IPS-18a (cell line): ENCODE results near the gene XCL1.
"Not testable (repeated sequence)": the region's sequence is repeated elsewhere in the genome, so short reads cannot be mapped to it uniquely, and the experiment has no call there.

Experiments
- H3K27ac ChIP-seq: one replicate; pipeline ENCODE4 v1.5.1; 2013; ENCODE audit warnings: low read length
- H3K27me3 ChIP-seq: one replicate; pipeline ENCODE4 v1.6.1; 2013; ENCODE audit warnings: mild to moderate bottlenecking, low read length; ENCODE audit not compliant: control insufficient read depth, insufficient read depth
- H3K36me3 ChIP-seq: one replicate; pipeline ENCODE4 v1.6.1; 2013; ENCODE audit warnings: low read depth, low read length; ENCODE audit not compliant: control insufficient read depth
- H3K4me1 ChIP-seq: one replicate; pipeline ENCODE4 v1.6.1; 2013; ENCODE audit warnings: low read depth, low read length; ENCODE audit not compliant: control insufficient read depth
- H3K4me3 ChIP-seq: one replicate; pipeline ENCODE4 v1.5.1; 2013; ENCODE audit warnings: low read length
- H3K9ac ChIP-seq: one replicate; pipeline ENCODE4 v1.6.1; 2013; ENCODE audit warnings: mild to moderate bottlenecking, low read length, moderate library complexity
- H3K9me3 ChIP-seq: one replicate; pipeline ENCODE4 v1.6.1; 2013; ENCODE audit warnings: low read depth, low read length; ENCODE audit not compliant: control insufficient read depth

XCL1 gene

DNA sequence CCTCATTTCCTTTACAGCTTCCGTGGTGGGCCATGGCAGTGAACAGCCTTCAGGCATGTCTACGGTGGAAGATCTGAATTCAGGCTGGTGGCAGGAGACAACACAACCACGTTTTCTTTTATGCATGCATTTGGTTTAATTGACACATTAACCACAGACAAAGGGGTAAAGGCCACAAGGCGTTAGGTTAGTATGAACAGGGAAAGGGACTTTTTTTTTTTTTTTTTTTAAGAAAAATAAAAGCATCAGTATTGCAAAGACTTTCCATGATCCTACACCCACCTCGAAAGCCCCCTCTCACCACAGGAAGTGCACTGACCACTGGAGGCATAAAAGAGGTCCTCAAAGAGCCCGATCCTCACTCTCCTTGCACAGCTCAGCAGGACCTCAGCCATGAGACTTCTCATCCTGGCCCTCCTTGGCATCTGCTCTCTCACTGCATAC is at the start of gene XCL1:
TSS of gene XCL1 (plus strand) at position 361 of the 444 bp plus-strand sequence. CDS start at position 394, 33 bp downstream.
- H3K27ac ChIP-seq, H3K27me3 ChIP-seq, H3K4me1 ChIP-seq, H3K4me3 ChIP-seq, H3K9me3 ChIP-seq, H3K36me3 ChIP-seq, H3K9ac ChIP-seq: not testable (repeated sequence)

- Histone ChIP-seq H3K4me3 (no peak overlapping the region), H3K27ac (no peak overlapping the region), H3K27me3 (no peaks in the 10 kb centered on the region), H3K4me1 (no peaks in the 10 kb centered on the region), H3K36me3 (no peaks in the 10 kb centered on the region), H3K9me3 (no peaks in the 10 kb centered on the region), H3K9ac (no peak overlapping the region)
These were observed 46.9 kb upstream of the XCL1 start for GRCh38 chr1:168529518-168529917.

DNA sequence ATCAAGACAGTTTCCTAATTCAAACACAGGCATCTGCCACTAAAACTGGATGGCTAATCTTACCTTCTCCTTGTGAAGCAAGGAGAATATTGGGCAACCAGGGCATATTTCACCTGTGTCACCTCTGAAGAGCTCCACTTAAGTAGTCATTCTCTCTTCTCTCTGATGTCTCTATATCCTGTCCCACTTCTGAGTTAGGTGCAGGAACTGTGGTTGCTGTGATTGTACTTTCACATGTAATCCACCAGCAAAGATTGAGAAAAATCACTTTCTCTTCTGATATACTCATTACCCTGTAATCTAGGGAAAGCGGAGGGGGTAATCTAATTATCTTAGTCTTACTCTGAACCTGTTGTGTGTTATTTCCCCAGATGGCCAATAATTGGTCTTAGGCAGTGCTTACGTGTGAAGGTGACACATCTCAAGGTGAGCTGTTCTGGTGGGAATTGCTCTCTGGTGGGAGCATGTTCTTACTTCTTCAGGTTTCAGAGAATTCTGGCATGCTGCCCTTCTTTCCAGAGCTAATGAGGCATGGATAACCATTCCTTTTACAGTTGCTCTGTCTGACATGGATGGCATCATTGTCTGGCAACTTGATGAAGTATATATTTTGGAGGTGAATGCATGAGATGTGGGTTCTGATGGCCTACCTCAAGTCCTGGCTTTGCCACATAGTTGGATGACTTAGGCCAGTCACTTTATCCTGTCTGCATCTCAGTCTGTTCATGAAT is 44.6 kb upstream of the XCL1 start:
- Histone ChIP-seq H3K27me3 (no peaks in the 10 kb centered on the region), H3K27ac (no peak overlapping the region), H3K4me3 (no peak overlapping the region), H3K9ac (no peak overlapping the region), H3K4me1 (no peaks in the 10 kb centered on the region), H3K36me3 (no peaks in the 10 kb centered on the region), H3K9me3 (no peaks in the 10 kb centered on the region)

DNA sequence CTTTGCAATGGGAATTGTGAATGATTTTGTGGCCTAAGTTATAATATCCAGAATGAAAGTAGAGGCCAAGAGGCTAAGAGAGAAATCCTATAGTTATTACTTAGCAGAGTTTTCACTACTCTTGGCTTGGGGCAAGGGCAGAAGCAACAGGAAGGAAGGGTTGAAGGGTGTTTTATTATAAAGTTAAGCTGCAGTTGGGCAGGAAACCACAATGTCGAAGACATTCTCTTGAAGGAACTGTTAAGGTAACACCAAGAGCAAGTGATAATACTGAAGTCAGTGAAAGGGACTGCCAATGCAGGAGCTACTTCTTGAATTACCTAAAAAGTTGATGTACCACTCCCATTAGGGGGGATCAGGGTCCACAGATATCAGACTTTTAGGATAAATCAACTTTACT is 40.9 kb upstream of the XCL1 start:
- Histone ChIP-seq H3K9me3 (no peaks in the 10 kb centered on the region), H3K36me3 (no peaks in the 10 kb centered on the region), H3K4me3 (no peak overlapping the region), H3K9ac (no peak overlapping the region), H3K27ac (no peak overlapping the region), H3K27me3 (no peaks in the 10 kb centered on the region), H3K4me1 (no peaks in the 10 kb centered on the region)

DNA sequence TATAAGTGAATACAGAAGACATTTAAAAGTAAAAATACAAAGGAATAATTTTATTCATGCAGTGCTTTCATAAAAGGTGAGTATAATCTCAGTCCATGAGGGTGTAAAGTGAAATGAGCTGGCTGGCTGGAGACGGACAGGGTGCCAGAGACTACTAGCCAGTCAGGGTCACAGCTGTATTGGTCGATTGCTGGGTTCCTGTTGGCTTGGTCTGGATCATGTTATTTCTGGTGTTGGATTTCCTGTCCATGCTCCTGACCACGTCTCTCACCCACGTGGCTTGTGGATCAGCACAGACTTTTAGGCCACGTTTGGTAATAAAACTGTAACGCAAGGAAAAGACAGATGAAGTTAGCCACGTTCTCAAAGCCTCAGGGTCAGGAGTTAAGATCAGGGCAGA is 35.6 kb upstream of the XCL1 start:
- H3K27me3 ChIP-seq, H3K9ac ChIP-seq: not testable (repeated sequence)

DNA sequence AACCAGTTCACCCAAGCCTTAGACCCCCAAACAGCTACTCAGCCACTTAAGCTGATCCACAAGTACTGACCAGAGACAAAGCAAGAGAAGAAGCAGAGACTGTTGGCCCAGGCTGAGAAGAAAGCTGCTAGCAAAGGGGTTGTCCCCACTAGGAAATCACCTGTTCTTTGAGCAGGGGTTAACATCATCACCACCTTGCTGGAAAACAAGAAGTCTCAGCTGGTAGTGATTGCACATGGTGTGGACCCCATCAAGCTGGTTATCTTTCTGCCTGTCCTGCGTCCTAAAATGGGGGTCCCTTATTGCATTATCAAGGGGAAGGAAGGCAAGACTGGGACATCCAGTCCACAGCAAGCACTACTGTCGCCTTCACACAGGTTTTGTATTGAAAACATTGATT is 33.4 kb upstream of the XCL1 start:
- H3K4me1 ChIP-seq, H3K27ac ChIP-seq, H3K36me3 ChIP-seq, H3K4me3 ChIP-seq, H3K27me3 ChIP-seq, H3K9me3 ChIP-seq, H3K9ac ChIP-seq: not testable (repeated sequence)

More for the DNA sequence above, 35.6 kb upstream of the XCL1 start:
- not testable (repeated sequence) for H3K9me3 ChIP-seq, H3K4me1 ChIP-seq, H3K36me3 ChIP-seq, H3K4me3 ChIP-seq, H3K27ac ChIP-seq

- not testable (repeated sequence) for H3K27ac ChIP-seq, H3K36me3 ChIP-seq, H3K9ac ChIP-seq, H3K9me3 ChIP-seq, H3K4me3 ChIP-seq, H3K27me3 ChIP-seq, H3K4me1 ChIP-seq
These were observed 32.4 kb upstream of the XCL1 start, which contains the start of gene XCL2 for GRCh38 chr1:168543840-168544498. Gene XCL2 (minus strand): TSS chr1:168543997. CDS start chr1:168543964, 33 bp downstream.

- not testable (repeated sequence) for H3K9me3 ChIP-seq, H3K36me3 ChIP-seq, H3K9ac ChIP-seq, H3K4me3 ChIP-seq, H3K27me3 ChIP-seq, H3K27ac ChIP-seq, H3K4me1 ChIP-seq
These were observed 30.5 kb upstream of the XCL1 start for GRCh38 chr1:168545678-168546552.

DNA sequence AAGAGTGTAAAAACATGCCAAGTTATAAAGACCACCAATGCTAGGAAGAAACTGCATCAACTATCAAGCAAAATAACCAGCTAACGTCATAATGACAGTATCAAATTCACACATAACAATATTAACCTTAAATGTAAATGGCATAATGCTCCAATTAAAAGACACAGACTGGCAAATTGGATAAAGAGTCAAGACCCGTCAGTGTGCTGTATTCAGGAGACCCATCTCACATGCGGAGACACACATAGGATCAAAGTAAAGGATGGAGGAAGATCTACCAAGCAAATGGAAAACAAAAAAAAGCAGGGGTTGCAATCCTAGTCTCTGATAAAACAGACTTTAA is 29.9 kb upstream of the XCL1 start:
- H3K36me3 ChIP-seq, H3K27me3 ChIP-seq, H3K4me3 ChIP-seq, H3K4me1 ChIP-seq, H3K9me3 ChIP-seq, H3K27ac ChIP-seq, H3K9ac ChIP-seq: not testable (repeated sequence)

- Histone ChIP-seq H3K9ac (no peak overlapping the region), H3K4me3 (no peak overlapping the region), H3K4me1 (peaks cover 5% of the 10 kb centered on the region), H3K27ac (no peak overlapping the region), H3K9me3 (no peaks in the 10 kb centered on the region), H3K36me3 (no peaks in the 10 kb centered on the region), H3K27me3 (no peaks in the 10 kb centered on the region)
These were observed 25.4 kb upstream of the XCL1 start for GRCh38 chr1:168550971-168551370.

DNA sequence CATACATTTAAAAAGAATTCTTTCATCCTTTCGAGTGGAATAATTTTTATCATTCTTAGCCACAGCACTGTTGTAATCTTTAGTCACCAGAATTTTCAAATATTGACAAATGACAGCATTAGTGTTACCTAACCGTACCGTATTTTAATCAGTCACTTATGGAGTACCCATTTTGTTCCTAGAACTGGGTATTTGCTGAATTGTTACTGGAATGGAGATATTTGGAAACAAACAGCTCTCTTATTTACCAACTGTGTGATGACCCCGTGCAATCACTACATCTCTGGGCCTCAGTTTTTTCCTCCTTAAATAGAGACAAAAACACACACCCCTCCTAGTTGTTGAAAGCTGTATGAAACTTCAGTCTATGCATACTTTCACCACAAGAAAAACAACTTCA is 24.7 kb upstream of the XCL1 start:
- H3K9me3 ChIP-seq = no peaks in the 10 kb centered on the region
- no peaks in the 10 kb centered on the region for H3K27me3 ChIP-seq
- peaks cover 5% of the 10 kb centered on the region for H3K4me1 ChIP-seq
- no peak overlapping the region for H3K9ac ChIP-seq
- no peak overlapping the region for H3K4me3 ChIP-seq
- H3K27ac ChIP-seq = no peak overlapping the region
- H3K36me3 ChIP-seq = no peaks in the 10 kb centered on the region
